Mesenchymal stem cell (in vitro differentiated cells and primary cell): Measurements from ENCODE around the gene ANTXR2.

Experiments
- DNase-seq: peaks from one replicate; pipeline ENCODE4 v3.0.0-alpha.2; 2013
- H2AFZ ChIP-seq: one replicate; pipeline ENCODE4 v1.6.1; 2013; ENCODE audit warnings: low read depth, mild to moderate bottlenecking, control low read depth, inconsistent platforms, low read length, moderate library complexity
- H2AK5ac ChIP-seq: 2 replicates; pipeline ENCODE4 v1.6.1; 2013; ENCODE audit warnings: low read length, moderate library complexity, mild to moderate bottlenecking, inconsistent platforms; ENCODE audit not compliant: severe bottlenecking
- H2BK120ac ChIP-seq: one replicate; pipeline ENCODE4 v1.6.1; 2013; ENCODE audit warnings: low read depth, mild to moderate bottlenecking, inconsistent platforms, low read length, moderate library complexity
- H2BK12ac ChIP-seq, 2 experiments: one replicate each; pipeline ENCODE4 v1.6.1; 2013; ENCODE audit warnings: inconsistent platforms in 2 of 2, low read length in 2 of 2, mild to moderate bottlenecking in 2 of 2, moderate library complexity in 2 of 2, control low read depth in 1 of 2
- H2BK15ac ChIP-seq: one replicate; pipeline ENCODE4 v1.6.1; 2013; ENCODE audit warnings: mild to moderate bottlenecking, low read depth, inconsistent platforms; ENCODE audit not compliant: poor library complexity, severe bottlenecking
- H2BK5ac ChIP-seq: 2 replicates; pipeline ENCODE4 v1.6.1; 2013; ENCODE audit warnings: low read depth, mild to moderate bottlenecking, low read length, control low read depth, inconsistent platforms; ENCODE audit not compliant: poor library complexity, severe bottlenecking
- H3K14ac ChIP-seq, 2 experiments: one replicate each; pipeline ENCODE4 v1.6.1; 2013; ENCODE audit warnings: inconsistent platforms in 2 of 2, low read length in 2 of 2, control low read depth in 1 of 2, mild to moderate bottlenecking in 1 of 2, moderate library complexity in 1 of 2
- H3K18ac ChIP-seq, 2 experiments: one replicate each; pipeline ENCODE4 v1.6.1; 2013; ENCODE audit warnings: inconsistent platforms in 2 of 2, low read length in 2 of 2, control low read depth in 1 of 2, low read depth in 1 of 2, mild to moderate bottlenecking in 1 of 2
- H3K23ac ChIP-seq, 2 experiments: one replicate each; pipeline ENCODE4 v1.6.1; 2013; ENCODE audit warnings: inconsistent platforms in 2 of 2, low read length in 2 of 2, mild to moderate bottlenecking in 2 of 2, moderate library complexity in 2 of 2, control low read depth in 1 of 2
- H3K27ac ChIP-seq: 2 replicates; pipeline ENCODE4 v1.5.1; 2013; ENCODE audit warnings: mild to moderate bottlenecking, moderate library complexity, low read length, control low read depth, inconsistent platforms; ENCODE audit not compliant: poor library complexity, severe bottlenecking
- H3K27me3 ChIP-seq, 2 experiments: 2 replicates each; pipeline versions ENCODE4 v1.6.1 to v1.7.0; 2013; ENCODE audit warnings: low read length in 2 of 2, mild to moderate bottlenecking in 2 of 2, moderate library complexity in 2 of 2, control low read depth in 1 of 2, inconsistent platforms in 1 of 2; ENCODE audit not compliant: control insufficient read depth in 1 of 2, insufficient read depth in 1 of 2
- H3K36me3 ChIP-seq, 2 experiments: 2 replicates each; pipeline versions ENCODE4 v1.6.1 to v1.7.0; 2013; ENCODE audit warnings: low read length in 2 of 2, control low read depth in 1 of 2, inconsistent platforms in 1 of 2, low read depth in 1 of 2, mild to moderate bottlenecking in 1 of 2; ENCODE audit not compliant: insufficient read depth in 2 of 2, control insufficient read depth in 1 of 2
- H3K4ac ChIP-seq, 2 experiments: one replicate each; pipeline ENCODE4 v1.6.1; 2013; ENCODE audit warnings: inconsistent platforms in 2 of 2, low read length in 2 of 2, mild to moderate bottlenecking in 2 of 2, moderate library complexity in 2 of 2, control low read depth in 1 of 2, low read depth in 1 of 2
- H3K4me1 ChIP-seq: 2 replicates; pipeline ENCODE4 v1.6.1; 2013; ENCODE audit warnings: low read depth, low read length, control low read depth; ENCODE audit not compliant: control insufficient read depth, insufficient read depth
- H3K4me2 ChIP-seq: 2 replicates; pipeline ENCODE4 v1.6.1; 2013; ENCODE audit warnings: low read length, mild to moderate bottlenecking, inconsistent platforms; ENCODE audit not compliant: poor library complexity, severe bottlenecking
- H3K4me3 ChIP-seq, 2 experiments: 2 replicates each; pipeline versions ENCODE4 v1.5.1 to v1.7.0; 2013; ENCODE audit warnings: low read length in 2 of 2, mild to moderate bottlenecking in 2 of 2, control low read depth in 1 of 2, low read depth in 1 of 2; ENCODE audit not compliant: insufficient read depth in 1 of 2
- H3K79me1 ChIP-seq: replicated peaks from 2 replicates; pipeline ENCODE4 v1.6.1; 2013; ENCODE audit warnings: mild to moderate bottlenecking, control low read depth, low read length, inconsistent platforms; ENCODE audit not compliant: poor library complexity, severe bottlenecking
- H3K9ac ChIP-seq: 2 replicates; pipeline ENCODE4 v1.7.0; 2013; ENCODE audit warnings: mild to moderate bottlenecking, low read length, moderate library complexity
- H3K9me3 ChIP-seq: 2 replicates; pipeline ENCODE4 v1.7.0; 2013; ENCODE audit warnings: mild to moderate bottlenecking, low read length; ENCODE audit not compliant: control insufficient read depth
- H4K8ac ChIP-seq: one replicate; pipeline ENCODE4 v1.6.1; 2013; ENCODE audit warnings: inconsistent platforms, mild to moderate bottlenecking, low read length, moderate library complexity
- H4K91ac ChIP-seq: one replicate; pipeline ENCODE4 v1.6.1; 2013; ENCODE audit warnings: mild to moderate bottlenecking, low read length, inconsistent platforms
- WGBS: methylation state at CpG from one replicate; pipeline ENCODE4 v1.1.7; 2013; ENCODE audit warnings: mixed read lengths; 5-methylcytosine and 5-hydroxymethylcytosine counted together

Gene ANTXR2

DNA sequence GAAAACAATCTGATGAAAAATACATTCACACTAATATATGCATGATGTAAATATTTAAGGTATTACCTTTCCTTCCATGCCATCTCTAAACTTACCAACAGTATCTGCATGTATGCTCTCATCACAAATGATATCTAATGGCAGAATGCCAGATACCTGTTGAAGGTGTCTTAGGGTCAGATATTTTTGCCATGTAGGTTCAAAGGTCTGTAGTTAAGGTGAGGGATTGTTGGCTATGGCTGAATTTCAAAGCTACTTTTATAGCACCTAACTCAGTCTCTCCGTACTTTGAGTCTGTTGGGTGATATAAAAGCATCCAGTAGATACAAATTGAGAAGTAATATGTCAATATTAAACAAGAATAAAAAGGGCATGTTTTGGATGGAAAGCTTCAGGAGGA, 19.8 kb upstream of the ANTXR2 start:
- Histone ChIP-seq H3K27ac (no peak overlapping the region), H2AK5ac (no peak overlapping the region), H4K91ac (no peak overlapping the region), H2AFZ (no peak overlapping the region), H3K14ac (no peak overlapping the region), H3K9ac (no peak overlapping the region), H3K18ac (no peak overlapping the region), H4K8ac (no peak overlapping the region), H3K4me3 (no peak overlapping the region), H2BK12ac (no peak overlapping the region), H3K27me3 (no peaks in the 10 kb centered on the region), H3K79me1 (no peaks in the 10 kb centered on the region), H2BK120ac (no peak overlapping the region), H3K9me3 (no peaks in the 10 kb centered on the region), H3K23ac (no peak overlapping the region), H3K4ac (no peak overlapping the region), H3K4me1 (peaks cover 1% of the 10 kb centered on the region), H2BK15ac (no peak overlapping the region), H2BK5ac (no peak overlapping the region), H3K4me2 (no peak overlapping the region), H3K36me3 (no peaks in the 10 kb centered on the region)
- WGBS: no CpG with 5 or more reads among the region's 1 CpG
- no peak for DNase-seq

DNA sequence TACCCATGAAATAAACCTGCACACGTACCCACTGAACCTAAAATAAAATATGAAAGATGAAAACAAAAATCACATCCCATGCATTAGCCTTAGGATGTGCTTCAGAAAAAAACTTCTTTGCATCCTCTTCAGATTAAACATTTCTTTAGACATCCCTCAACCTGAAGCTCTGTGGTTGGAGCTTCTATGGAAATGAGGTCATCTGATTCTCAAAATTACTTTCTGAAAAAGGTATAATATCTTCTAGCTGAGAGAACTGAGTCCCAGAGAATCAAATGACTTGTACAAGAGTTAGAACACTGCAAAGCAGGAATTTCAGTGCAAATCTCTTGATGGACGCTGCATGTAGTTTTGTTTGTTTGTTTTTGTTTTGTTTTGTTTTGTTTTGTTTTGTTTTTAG, 19.1 kb upstream of the ANTXR2 start:
- Histone ChIP-seq H3K9ac (no peak overlapping the region), H2BK12ac (no peak overlapping the region), H3K4ac (no peak overlapping the region), H3K18ac (no peak overlapping the region), H3K4me1 (peaks cover 1% of the 10 kb centered on the region), H2AK5ac (no peak overlapping the region), H2BK15ac (no peak overlapping the region), H2BK5ac (no peak overlapping the region), H3K4me2 (no peak overlapping the region), H3K23ac (no peak overlapping the region), H2AFZ (no peak overlapping the region), H2BK120ac (no peak overlapping the region), H3K79me1 (no peaks in the 10 kb centered on the region), H3K9me3 (no peaks in the 10 kb centered on the region), H3K27me3 (no peaks in the 10 kb centered on the region), H4K8ac (no peak overlapping the region), H3K36me3 (no peaks in the 10 kb centered on the region), H3K14ac (no peak overlapping the region), H3K27ac (no peak overlapping the region), H4K91ac (no peak overlapping the region), H3K4me3 (no peak overlapping the region)
- 87% methylated on average over 1 of the region's 2 CpGs for WGBS
- no peak for DNase-seq

DNA sequence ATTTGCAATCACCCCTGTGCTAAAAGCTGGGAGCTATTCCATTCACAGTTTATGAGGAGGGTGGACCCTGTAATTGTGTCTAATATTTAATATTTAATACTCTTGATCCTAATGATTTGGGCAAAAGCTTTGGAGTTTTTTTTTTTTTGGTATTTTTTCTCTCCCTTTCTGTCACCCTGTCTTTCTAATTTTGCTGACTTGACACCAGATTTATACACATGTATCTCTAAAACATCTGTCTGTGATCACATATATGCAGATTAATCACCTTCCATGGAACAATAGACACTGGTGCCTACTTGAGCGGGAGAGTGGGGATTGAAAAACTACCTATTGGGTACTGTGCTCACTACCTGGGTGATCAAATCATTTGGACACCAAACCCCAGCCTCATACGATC, 18.7 kb upstream of the ANTXR2 start:
- H3K4me3 ChIP-seq: no peak overlapping the region
- H3K14ac ChIP-seq: no peak overlapping the region
- H3K36me3 ChIP-seq: no peaks in the 10 kb centered on the region
- H2BK120ac ChIP-seq: no peak overlapping the region
- 90% methylated on average over 2 of the region's 2 CpGs for WGBS
- no peak overlapping the region for H4K91ac ChIP-seq
- H4K8ac ChIP-seq: no peak overlapping the region
- no peaks in the 10 kb centered on the region for H3K27me3 ChIP-seq
- no peaks in the 10 kb centered on the region for H3K9me3 ChIP-seq
- no peak overlapping the region for H2AFZ ChIP-seq
- H3K79me1 ChIP-seq: no peaks in the 10 kb centered on the region
- no peak overlapping the region for H3K4ac ChIP-seq
- DNase-seq: no peak
- no peak overlapping the region for H2BK5ac ChIP-seq
- no peak overlapping the region for H3K9ac ChIP-seq
- no peak overlapping the region for H3K27ac ChIP-seq
- H3K23ac ChIP-seq: no peak overlapping the region
- H3K4me1 ChIP-seq: peaks cover 1% of the 10 kb centered on the region
- H2BK15ac ChIP-seq: no peak overlapping the region
- no peak overlapping the region for H2BK12ac ChIP-seq
- H2AK5ac ChIP-seq: no peak overlapping the region
- H3K4me2 ChIP-seq: no peak overlapping the region
- H3K18ac ChIP-seq: no peak overlapping the region

DNA sequence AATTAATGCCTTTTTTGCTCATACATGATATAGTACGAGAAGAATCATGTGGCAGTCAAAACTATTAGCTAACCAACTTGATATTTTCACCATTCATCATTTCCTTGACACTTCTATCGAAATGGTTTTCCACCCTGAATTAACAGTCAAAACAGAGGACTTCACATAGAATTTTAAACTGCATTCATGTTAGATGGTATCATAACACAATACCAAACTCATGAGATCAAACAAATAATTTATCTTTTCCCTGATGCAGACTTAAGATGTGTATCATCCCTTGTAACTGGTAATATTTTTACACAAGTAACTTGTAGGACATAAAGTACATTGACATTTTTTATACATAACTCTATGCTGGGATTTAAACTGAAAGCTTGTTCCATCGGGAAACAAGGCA, 18.2 kb upstream of the ANTXR2 start:
- DNase-seq: no peak
- Histone ChIP-seq H3K36me3 (no peaks in the 10 kb centered on the region), H2AFZ (no peak overlapping the region), H2AK5ac (no peak overlapping the region), H4K91ac (no peak overlapping the region), H2BK15ac (no peak overlapping the region), H3K4ac (no peak overlapping the region), H3K27ac (no peak overlapping the region), H3K27me3 (no peaks in the 10 kb centered on the region), H3K9me3 (no peaks in the 10 kb centered on the region), H3K9ac (no peak overlapping the region), H4K8ac (no peak overlapping the region), H3K14ac (no peak overlapping the region), H2BK12ac (no peak overlapping the region), H3K18ac (no peak overlapping the region), H2BK120ac (no peak overlapping the region), H3K4me1 (peaks cover 1% of the 10 kb centered on the region), H3K4me2 (no peak overlapping the region), H2BK5ac (no peak overlapping the region), H3K4me3 (no peak overlapping the region), H3K79me1 (no peaks in the 10 kb centered on the region), H3K23ac (no peak overlapping the region)
- WGBS: 86% methylated on average over 2 of the region's 3 CpGs
